ENCODE data around the gene CA10.

- TF ChIP-seq CTCF (IDR thresholded peaks at IDR 0.05): no peak
- TF ChIP-seq POLR2A (IDR thresholded peaks at IDR 0.05): no peak
Measured at GRCh38 chr17:51672065-51672464, 486.4 kb downstream of the CA10 start.
